ENCODE data around the gene PIP5K1A. TPM values are rescaled to one million over a fixed set of nuclear protein-coding genes. Genes with fewer than 3 reads are reported as not detected.
A peak's percentile ranks its signal among the peaks of the same experiment; 100 is the strongest.

Gene PIP5K1A
- total and polyA plus RNA-seq, 2 of the 8 experiments (the other 6 are each of a cell fraction or from before 2014, with no cell fraction given) = 87.5 to 105 TPM

GRCh38 chr1:151192047-151192446 is 6.3 kb upstream of the PIP5K1A start:
- H3K36me3 ChIP-seq (ENCODE audit: control insufficient read depth in 2 of 4, insufficient read depth in 4 of 4, low read length in 3 of 4) = no peaks in the 10 kb centered on the region
- no peaks in the 10 kb centered on the region for H3K27me3 ChIP-seq (replicated peaks in 1 of 4; ENCODE audit: control insufficient read depth in 3 of 4, extremely low read depth in 1 of 4, insufficient read depth in 3 of 4, low read length in 3 of 4)
- no peak for FAIRE-seq
- no peaks in the 10 kb centered on the region for H3K9me3 ChIP-seq (ENCODE audit: insufficient read depth in 2 of 2, low read depth in 1 of 2, low read length in 1 of 2)
- ChIA-PET CTCF (ENCODE audit: partially characterized antibody) (interaction anchor here (1.8 kb wide), 1 partner anchor 60 kb away, joined by 3 read pairs; no protein-coding TSS in a partner anchor), POLR2A (ENCODE audit: partially characterized antibody) (no interaction called here)
- H4K8ac ChIP-seq (ENCODE audit: extremely low read depth, insufficient read depth, low read length) = no peak overlapping the region
- WGBS, 2 experiments (ENCODE audit: extremely low coverage in 1 of 2, insufficient coverage in 1 of 2, insufficient read length in 1 of 2, insufficient replicate concordance in 2 of 2, low coverage in 1 of 2, low lambda C conversion rate in 2 of 2, missing lambda C conversion rate in 1 of 2) = 88% methylated on average over 7 of the region's 7 CpGs; no CpG with 5 or more reads in 1 of the 2 experiments
- no peak overlapping the region for H2BK20ac ChIP-seq (ENCODE audit: low read length)
- peaks cover 3% of the 10 kb centered on the region; the same call in 1 of the 2 replicates for H3K79me1 ChIP-seq (ENCODE audit: low read depth, low read length)
- no peak overlapping the region for H3K56ac ChIP-seq (replicated peaks; ENCODE audit: insufficient read length, low read depth, low read length)
- no peak overlapping the region for H2BK5ac ChIP-seq (ENCODE audit: low read depth, low read length)
- no peak overlapping the region for H3K23ac ChIP-seq (ENCODE audit: insufficient read length)
- no peak overlapping the region for H4K5ac ChIP-seq (ENCODE audit: insufficient read length, low read depth, low read length)
- no peak overlapping the region for H4K91ac ChIP-seq (replicated peaks; ENCODE audit: insufficient read length, low read length)
- no peak overlapping the region for H2BK12ac ChIP-seq (ENCODE audit: low read depth, low read length)
- no peak overlapping the region for H3K27ac ChIP-seq (ENCODE audit: low read depth, low read length)
- no peak overlapping the region for H3K9ac ChIP-seq (replicated peaks in 1 of 4; ENCODE audit: extremely low read depth in 1 of 4, low read depth in 3 of 4, low read length in 3 of 4)
- no peak overlapping the region for H3K4me3 ChIP-seq (ENCODE audit: extremely low read depth in 1 of 4, insufficient read depth in 2 of 4, low read depth in 3 of 4, low read length in 4 of 4)
- H3K4me2 ChIP-seq (ENCODE audit: insufficient read depth in 1 of 2, low read depth in 2 of 2, low read length in 2 of 2) = no peak overlapping the region
- no peak overlapping the region for H3K14ac ChIP-seq (ENCODE audit: insufficient read length)
- H3K23me2 ChIP-seq (ENCODE audit: low read depth, low read length) = no peaks in the 10 kb centered on the region; the same call in 1 of the 2 replicates
- no peak overlapping the region for H2AFZ ChIP-seq (ENCODE audit: low read length)
- H3K4ac ChIP-seq (replicated peaks; ENCODE audit: insufficient read length, low read depth, low read length) = no peak overlapping the region
- no peak overlapping the region for H2BK120ac ChIP-seq (replicated peaks; ENCODE audit: low read depth, low read length)
- no peaks in the 10 kb centered on the region; a peak in 1 of 7 replicates for H3K4me1 ChIP-seq (replicated peaks in 1 of 4; ENCODE audit: control insufficient read depth in 3 of 4, insufficient read depth in 4 of 4, low read length in 3 of 4)
- H3K79me2 ChIP-seq (ENCODE audit: control insufficient read depth in 1 of 2, insufficient read depth in 2 of 2, low read length in 2 of 2) = peaks cover 7 to 26% of the 10 kb centered on the region in 2 experiments
- no peak for DNase-seq (ENCODE audit: low read depth in 1 of 2, low spot score in 2 of 2)
- peaks cover 0 to 1% of the 10 kb centered on the region in 2 experiments for H4K20me1 ChIP-seq (replicated peaks in 1 of 2; ENCODE audit: control insufficient read depth in 1 of 2, insufficient read depth in 2 of 2, low read length in 2 of 2)
- peak overlapping the region; percentile 61; the same call in 1 of the 2 replicates for H2BK15ac ChIP-seq (ENCODE audit: low read length)
- no peak overlapping the region for H3K18ac ChIP-seq (ENCODE audit: extremely low read depth, low read length)
- H2AK5ac ChIP-seq (ENCODE audit: low read depth, low read length) = no peak overlapping the region
- no peak for TF ChIP-seq BRCA1 (IDR thresholded peaks at IDR 0.05; ENCODE audit: low read depth, low read length)
- no peak for TF ChIP-seq NRF1 (IDR thresholded peaks at IDR 0.05; ENCODE audit: low read depth, low read length)
- no peak for TF ChIP-seq CHD1 (IDR thresholded peaks at IDR 0.05; ENCODE audit: low read depth, low read length)
- no peak for TF ChIP-seq SP1 (IDR thresholded peaks at IDR 0.05; ENCODE audit: low read depth, low read length)
- no peak for TF ChIP-seq SP4 (IDR thresholded peaks at IDR 0.05; ENCODE audit: low read length)
- no peak for TF ChIP-seq SIX5 (IDR thresholded peaks at IDR 0.05; ENCODE audit: low read depth, low read length)
- TF ChIP-seq HDAC2 (IDR thresholded peaks at IDR 0.05; ENCODE audit: borderline replicate concordance in 1 of 2, low read depth in 2 of 2, low read length in 2 of 2) = no peak
- no peak for TF ChIP-seq SIN3A (conservative IDR thresholded peaks at IDR 0.05 in 1 of 2, IDR thresholded peaks at IDR 0.05 in 1 of 2; ENCODE audit: low read depth in 1 of 2, low read length in 2 of 2)
- TF ChIP-seq ASH2L (IDR thresholded peaks at IDR 0.05; ENCODE audit: low read length) = no peak
- TF ChIP-seq RAD21 (IDR thresholded peaks at IDR 0.05 in 1 of 2, conservative IDR thresholded peaks at IDR 0.05 in 1 of 2; ENCODE audit: low read depth in 2 of 2, low read length in 2 of 2) = no peak

Measured in H1 (cell line).